ENCODE results near the gene CORO2B.

The CORO2B gene

GRCh38 chr15:68570974-68571373 is 7.8 kb upstream of the CORO2B start:
- no peak for TF ChIP-seq POLR2AphosphoS5 (IDR thresholded peaks at IDR 0.05; ENCODE audit: low read depth)
- no peak for TF ChIP-seq CTCF (IDR thresholded peaks at IDR 0.05; ENCODE audit: insufficient read depth, low read length)
- TF ChIP-seq GABPA (IDR thresholded peaks at IDR 0.05; ENCODE audit: low read depth) = no peak
- TF ChIP-seq SPI1 (IDR thresholded peaks at IDR 0.05; ENCODE audit: borderline replicate concordance, low read depth) = no peak
- TF ChIP-seq, protein P1, sequence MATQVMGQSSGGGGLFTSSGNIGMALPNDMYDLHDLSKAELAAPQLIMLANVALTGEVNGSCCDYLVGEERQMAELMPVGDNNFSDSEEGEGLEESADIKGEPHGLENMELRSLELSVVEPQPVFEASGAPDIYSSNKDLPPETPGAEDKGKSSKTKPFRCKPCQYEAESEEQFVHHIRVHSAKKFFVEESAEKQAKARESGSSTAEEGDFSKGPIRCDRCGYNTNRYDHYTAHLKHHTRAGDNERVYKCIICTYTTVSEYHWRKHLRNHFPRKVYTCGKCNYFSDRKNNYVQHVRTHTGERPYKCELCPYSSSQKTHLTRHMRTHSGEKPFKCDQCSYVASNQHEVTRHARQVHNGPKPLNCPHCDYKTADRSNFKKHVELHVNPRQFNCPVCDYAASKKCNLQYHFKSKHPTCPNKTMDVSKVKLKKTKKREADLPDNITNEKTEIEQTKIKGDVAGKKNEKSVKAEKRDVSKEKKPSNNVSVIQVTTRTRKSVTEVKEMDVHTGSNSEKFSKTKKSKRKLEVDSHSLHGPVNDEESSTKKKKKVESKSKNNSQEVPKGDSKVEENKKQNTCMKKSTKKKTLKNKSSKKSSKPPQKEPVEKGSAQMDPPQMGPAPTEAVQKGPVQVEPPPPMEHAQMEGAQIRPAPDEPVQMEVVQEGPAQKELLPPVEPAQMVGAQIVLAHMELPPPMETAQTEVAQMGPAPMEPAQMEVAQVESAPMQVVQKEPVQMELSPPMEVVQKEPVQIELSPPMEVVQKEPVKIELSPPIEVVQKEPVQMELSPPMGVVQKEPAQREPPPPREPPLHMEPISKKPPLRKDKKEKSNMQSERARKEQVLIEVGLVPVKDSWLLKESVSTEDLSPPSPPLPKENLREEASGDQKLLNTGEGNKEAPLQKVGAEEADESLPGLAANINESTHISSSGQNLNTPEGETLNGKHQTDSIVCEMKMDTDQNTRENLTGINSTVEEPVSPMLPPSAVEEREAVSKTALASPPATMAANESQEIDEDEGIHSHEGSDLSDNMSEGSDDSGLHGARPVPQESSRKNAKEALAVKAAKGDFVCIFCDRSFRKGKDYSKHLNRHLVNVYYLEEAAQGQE (IDR thresholded peaks at IDR 0.05; ENCODE audit: insufficient replicate concordance, low read depth) = no peak
- DNase-seq (ENCODE audit: low read depth in 1 of 2, low spot score in 1 of 2) = no peak
- H3K27me3 ChIP-seq (ENCODE audit: insufficient read depth, poor library complexity, severe bottlenecking) = peaks cover 9% of the 10 kb centered on the region
- no peak overlapping the region for H3K4me3 ChIP-seq (replicated peaks; ENCODE audit: insufficient read depth, low read length)
- H3K27ac ChIP-seq (replicated peaks) = no peak overlapping the region

DNA sequence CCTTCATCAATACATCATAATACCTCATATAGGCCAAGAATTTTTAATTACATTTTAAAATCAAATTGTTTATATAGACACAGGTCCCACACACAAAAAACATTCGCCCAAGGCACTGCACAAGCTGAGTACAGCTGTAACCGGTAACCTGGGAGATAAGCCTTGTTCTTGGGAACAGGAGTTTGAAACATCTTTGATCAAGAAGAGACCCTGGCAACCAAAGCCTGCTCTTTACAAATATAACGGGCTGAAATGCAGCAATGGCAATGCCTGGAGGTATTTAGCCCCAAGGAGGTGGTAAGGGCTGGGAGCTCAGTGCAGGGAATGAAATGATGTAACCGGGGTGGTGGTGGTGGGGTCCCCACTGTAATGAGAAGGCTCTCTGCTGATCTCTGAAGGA is 7.2 kb upstream of the CORO2B start:
- H3K4me3 ChIP-seq (replicated peaks; ENCODE audit: insufficient read depth, low read length) = no peak overlapping the region
- H3K27ac ChIP-seq (replicated peaks) = no peak overlapping the region
- peaks cover 14% of the 10 kb centered on the region for H3K27me3 ChIP-seq (ENCODE audit: insufficient read depth, poor library complexity, severe bottlenecking)
- TF ChIP-seq GABPA (IDR thresholded peaks at IDR 0.05; ENCODE audit: low read depth) = no peak
- no peak for TF ChIP-seq POLR2AphosphoS5 (IDR thresholded peaks at IDR 0.05; ENCODE audit: low read depth)
- no peak for TF ChIP-seq SPI1 (IDR thresholded peaks at IDR 0.05; ENCODE audit: borderline replicate concordance, low read depth)
- DNase-seq (ENCODE audit: low read depth in 1 of 2, low spot score in 1 of 2) = no peak

DNA sequence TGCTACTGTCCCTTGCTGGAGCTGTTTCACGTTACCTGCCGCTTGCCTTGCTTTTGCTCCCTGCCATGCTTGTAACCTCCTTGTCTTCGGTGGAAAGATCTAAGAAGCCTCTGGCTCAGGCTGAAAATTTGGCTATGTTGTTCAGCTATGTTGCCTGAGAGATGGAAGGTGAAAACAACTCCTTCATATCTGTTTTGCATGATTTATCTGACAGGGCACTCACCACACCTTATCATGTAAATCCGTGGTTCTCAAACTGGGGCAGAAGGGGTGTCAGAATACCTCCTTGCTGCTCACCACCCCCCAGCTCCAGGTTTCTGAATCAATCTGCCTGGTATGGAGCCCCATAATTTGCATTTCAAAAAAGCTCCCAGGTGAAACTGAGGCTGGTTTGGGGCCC is 6.5 kb upstream of the CORO2B start:
- DNase-seq (ENCODE audit: low read depth in 1 of 2, low spot score in 1 of 2) = no peak
- H3K27me3 ChIP-seq (ENCODE audit: insufficient read depth, poor library complexity, severe bottlenecking) = peaks cover 19% of the 10 kb centered on the region
- TF ChIP-seq, protein P1 (IDR thresholded peaks at IDR 0.05; ENCODE audit: insufficient replicate concordance, low read depth) = no peak
- TF ChIP-seq CTCF (IDR thresholded peaks at IDR 0.05; ENCODE audit: insufficient read depth, low read length) = no peak
- no peak for TF ChIP-seq SPI1 (IDR thresholded peaks at IDR 0.05; ENCODE audit: borderline replicate concordance, low read depth)
- no peak for TF ChIP-seq POLR2AphosphoS5 (IDR thresholded peaks at IDR 0.05; ENCODE audit: low read depth)

DNA sequence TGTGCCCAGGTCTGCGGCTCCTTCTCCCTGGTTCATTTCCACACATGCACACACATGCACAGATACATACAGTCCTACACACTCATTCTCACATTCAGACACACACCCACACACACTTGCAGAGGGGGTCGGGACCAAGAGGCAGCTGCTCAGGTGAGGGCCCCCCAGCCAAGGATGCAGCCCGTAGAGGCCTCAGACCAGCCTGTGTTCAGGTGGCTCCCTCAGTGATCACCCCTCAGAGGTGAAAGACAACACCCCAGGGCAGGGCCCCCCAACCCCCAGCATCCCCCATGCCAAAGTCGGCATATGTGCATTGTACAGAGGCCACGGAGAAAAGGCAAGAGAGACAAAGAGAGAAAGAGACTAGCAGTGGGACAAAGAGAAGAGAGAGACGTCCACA is 5.9 kb upstream of the CORO2B start:
- TF ChIP-seq POLR2AphosphoS5 (IDR thresholded peaks at IDR 0.05; ENCODE audit: low read depth) = no peak
- TF ChIP-seq CTCF (IDR thresholded peaks at IDR 0.05; ENCODE audit: insufficient read depth, low read length) = no peak
- Histone ChIP-seq H3K4me3 (replicated peaks; ENCODE audit: insufficient read depth, low read length) (no peak overlapping the region), H3K27ac (replicated peaks) (no peak overlapping the region)

More for the DNA sequence above, 6.5 kb upstream of the CORO2B start:
- Histone ChIP-seq H3K4me3 (replicated peaks; ENCODE audit: insufficient read depth, low read length) (no peak overlapping the region), H3K27ac (replicated peaks) (no peak overlapping the region)

More for the DNA sequence above, 5.9 kb upstream of the CORO2B start:
- H3K27me3 ChIP-seq (ENCODE audit: insufficient read depth, poor library complexity, severe bottlenecking) = peaks cover 23% of the 10 kb centered on the region
- DNase-seq (ENCODE audit: low read depth in 1 of 2, low spot score in 1 of 2) = no peak
